Activated CD4-positive, alpha-beta T cell treated with anti-CD3 and anti-CD28 coated beads, Interleukin-2, amount 10 ng/mL, durations not matched to agents 7 days and 5 days (primary cell): ENCODE measurements around the gene CYP2W1. TPM values are rescaled to one million over a fixed set of nuclear protein-coding genes. Genes with fewer than 3 reads are reported as not detected.
"Not testable (repeated sequence)": the region's sequence is repeated elsewhere in the genome, so short reads cannot be mapped to it uniquely, and the experiment has no call there.

Experiments used
- CTCF ChIA-PET: fragments of 350-600 bp; sonication (Branson Sonifier 250); formaldehyde crosslinking; loops from one replicate; lab custom pipeline; 2021; ENCODE audit warnings: antibody characterized with exemption; lab: Charles Lee
- POLR2A ChIA-PET: fragments of 350-600 bp; sonication (Branson Sonifier 250); formaldehyde crosslinking; loops from one replicate; lab custom pipeline; 2021; ENCODE audit warnings: antibody characterized with exemption; lab: Charles Lee
- DNase-seq: peaks from one replicate; pipeline ENCODE4 v3.0.0-alpha.2; 2020
- H3K27ac Mint-ChIP-seq: one replicate; pipeline ENCODE4 v1.8.0; 2021; ENCODE audit warnings: mild to moderate bottlenecking, moderate library complexity, mixed read lengths
- H3K27me3 Mint-ChIP-seq: one replicate; pipeline ENCODE4 v1.8.0; 2021; ENCODE audit warnings: mixed read lengths
- H3K36me3 Mint-ChIP-seq: one replicate; pipeline ENCODE4 v1.8.0; 2021; ENCODE audit warnings: low read depth, mixed read lengths
- H3K4me1 Mint-ChIP-seq: one replicate; pipeline ENCODE4 v1.8.0; 2021; ENCODE audit warnings: mixed read lengths
- H3K4me3 Mint-ChIP-seq: one replicate; pipeline ENCODE4 v1.8.0; 2021; ENCODE audit warnings: mild to moderate bottlenecking, moderate library complexity, mixed read lengths
- H3K9me3 Mint-ChIP-seq: one replicate; pipeline ENCODE4 v1.8.0; 2021; ENCODE audit warnings: mixed read lengths
- total RNA-seq, 2 experiments: library from RNA; stranded (reverse); gene quantifications; one replicate each; pipeline ENCODE4 v1.2.3, GENCODE V29; 2021

Gene CYP2W1
- total RNA-seq, 2 experiments from 2014 or later: not detected

GRCh38 chr7:1002026-1002425 lies 19.0 kb downstream of the CYP2W1 start:
- CTCF ChIA-PET, DNase-seq, H3K4me1 Mint-ChIP-seq, H3K36me3 Mint-ChIP-seq, POLR2A ChIA-PET, H3K4me3 Mint-ChIP-seq, H3K27me3 Mint-ChIP-seq, H3K27ac Mint-ChIP-seq, H3K9me3 Mint-ChIP-seq: not testable (repeated sequence)

GRCh38 chr7:1002445-1002844 lies 19.5 kb downstream of the CYP2W1 start:
- POLR2A ChIA-PET, H3K27me3 Mint-ChIP-seq, H3K36me3 Mint-ChIP-seq, CTCF ChIA-PET, H3K4me3 Mint-ChIP-seq, H3K4me1 Mint-ChIP-seq, H3K9me3 Mint-ChIP-seq, DNase-seq, H3K27ac Mint-ChIP-seq: not testable (repeated sequence)

- DNase-seq: no peak
- H3K4me3 Mint-ChIP-seq: no peak overlapping the region
- CTCF ChIA-PET: interaction anchor here (0.9 to 2.0 kb wide), 3 partner anchors 11 to 62 kb away, joined by 3 to 6 read pairs (median 3); partner anchors contain the start of gene GPR146
- no peaks in the 10 kb centered on the region for H3K36me3 Mint-ChIP-seq
- no peaks in the 10 kb centered on the region for H3K27me3 Mint-ChIP-seq
- H3K9me3 Mint-ChIP-seq: peaks cover 1% of the 10 kb centered on the region
- H3K27ac Mint-ChIP-seq: no peak overlapping the region
- H3K4me1 Mint-ChIP-seq: no peaks in the 10 kb centered on the region
- POLR2A ChIA-PET: no interaction called here
Measured at GRCh38 chr7:1004018-1004852, 21.3 kb downstream of the CYP2W1 start.

- peaks cover 1% of the 10 kb centered on the region for H3K9me3 Mint-ChIP-seq
- H3K4me3 Mint-ChIP-seq: no peak overlapping the region
- CTCF ChIA-PET: interaction anchor here (0.6 to 2.0 kb wide), 3 partner anchors 12 to 70 kb away, joined by 3 to 7 read pairs (median 6); no protein-coding TSS in a partner anchor
- no peak overlapping the region for H3K27ac Mint-ChIP-seq
- POLR2A ChIA-PET: no interaction called here
- H3K36me3 Mint-ChIP-seq: peaks cover 3% of the 10 kb centered on the region
- H3K27me3 Mint-ChIP-seq: no peaks in the 10 kb centered on the region
- H3K4me1 Mint-ChIP-seq: no peaks in the 10 kb centered on the region
- no peak for DNase-seq
Measured at GRCh38 chr7:1005303-1005702, 22.3 kb downstream of the CYP2W1 start.

GRCh38 chr7:1007901-1008300 lies 24.9 kb downstream of the CYP2W1 start:
- peaks cover 9% of the 10 kb centered on the region for H3K4me1 Mint-ChIP-seq
- H3K27me3 Mint-ChIP-seq: no peaks in the 10 kb centered on the region
- no peak overlapping the region for H3K4me3 Mint-ChIP-seq
- POLR2A ChIA-PET: no interaction called here
- DNase-seq: no peak
- CTCF ChIA-PET: interaction anchor here (1.0 kb wide), 1 partner anchor 15 kb away, joined by 4 read pairs; no protein-coding TSS in a partner anchor
- no peak overlapping the region for H3K27ac Mint-ChIP-seq
- H3K36me3 Mint-ChIP-seq: peaks cover 5% of the 10 kb centered on the region
- peaks cover 1% of the 10 kb centered on the region for H3K9me3 Mint-ChIP-seq

- ChIA-PET POLR2A (no interaction called here), CTCF (interaction anchor here (1.0 kb wide), 1 partner anchor 16 kb away, joined by 4 read pairs; no protein-coding TSS in a partner anchor)
- Mint-ChIP-seq H3K4me3 (no peak overlapping the region), H3K27me3 (no peaks in the 10 kb centered on the region), H3K4me1 (peaks cover 11% of the 10 kb centered on the region), H3K9me3 (peaks cover 1% of the 10 kb centered on the region), H3K27ac (no peak overlapping the region), H3K36me3 (peaks cover 5% of the 10 kb centered on the region)
- no peak for DNase-seq
Measured at GRCh38 chr7:1008733-1009363, 25.9 kb downstream of the CYP2W1 start.

GRCh38 chr7:1009747-1010146 lies 26.8 kb downstream of the CYP2W1 start:
- H3K27me3 Mint-ChIP-seq: no peaks in the 10 kb centered on the region
- ChIA-PET POLR2A (no interaction called here), CTCF (no interaction called here)

GRCh38 chr7:1010226-1010625 lies 27.2 kb downstream of the CYP2W1 start:
- POLR2A ChIA-PET: no interaction called here
- no peak for DNase-seq
- no peaks in the 10 kb centered on the region for H3K27me3 Mint-ChIP-seq
- H3K36me3 Mint-ChIP-seq: peaks cover 5% of the 10 kb centered on the region
- H3K4me3 Mint-ChIP-seq: no peak overlapping the region
- CTCF ChIA-PET: no interaction called here
- H3K9me3 Mint-ChIP-seq: peaks cover 1% of the 10 kb centered on the region
- H3K27ac Mint-ChIP-seq: no peak overlapping the region
- H3K4me1 Mint-ChIP-seq: peaks cover 14% of the 10 kb centered on the region

More at GRCh38 chr7:1009747-1010146, 26.8 kb downstream of the CYP2W1 start:
- Mint-ChIP-seq H3K9me3 (peaks cover 1% of the 10 kb centered on the region), H3K36me3 (peaks cover 5% of the 10 kb centered on the region), H3K27ac (no peak overlapping the region), H3K4me1 (peaks cover 14% of the 10 kb centered on the region), H3K4me3 (no peak overlapping the region)
- no peak for DNase-seq

- ChIA-PET CTCF (interaction anchor here (1.3 kb wide), 1 partner anchor 54 kb away, joined by 4 read pairs; no protein-coding TSS in a partner anchor), POLR2A (no interaction called here)
- H3K27me3 Mint-ChIP-seq: no peaks in the 10 kb centered on the region
- H3K4me3 Mint-ChIP-seq: no peak overlapping the region
- peak overlapping the region; percentile 81 for H3K27ac Mint-ChIP-seq
- peaks cover 5% of the 10 kb centered on the region for H3K36me3 Mint-ChIP-seq
- peaks cover 1% of the 10 kb centered on the region for H3K9me3 Mint-ChIP-seq
- no peak for DNase-seq
- peaks cover 14% of the 10 kb centered on the region for H3K4me1 Mint-ChIP-seq
Measured at GRCh38 chr7:1011297-1012003, 28.5 kb downstream of the CYP2W1 start.

- peaks cover 1% of the 10 kb centered on the region for H3K9me3 Mint-ChIP-seq
- POLR2A ChIA-PET: interaction anchor here (0.6 kb wide), 1 partner anchor 10 kb away, joined by 3 read pairs; no protein-coding TSS in a partner anchor
Measured at GRCh38 chr7:1012004-1012715, 29.2 kb downstream of the CYP2W1 start.

GRCh38 chr7:1012716-1013095 lies 29.7 kb downstream of the CYP2W1 start:
- ChIA-PET POLR2A (no interaction called here), CTCF (interaction anchor here (1.1 to 1.3 kb wide), 2 partner anchors 9 to 53 kb away, joined by 3 to 4 read pairs; no protein-coding TSS in a partner anchor)
- no peak for DNase-seq
- peaks cover 1% of the 10 kb centered on the region for H3K9me3 Mint-ChIP-seq
- H3K27me3 Mint-ChIP-seq: no peaks in the 10 kb centered on the region
- no peak overlapping the region for H3K4me3 Mint-ChIP-seq
- H3K36me3 Mint-ChIP-seq: peaks cover 5% of the 10 kb centered on the region
- no peak overlapping the region for H3K27ac Mint-ChIP-seq
- peaks cover 14% of the 10 kb centered on the region for H3K4me1 Mint-ChIP-seq

More at GRCh38 chr7:1012004-1012715, 29.2 kb downstream of the CYP2W1 start:
- CTCF ChIA-PET: interaction anchor here (1.1 to 1.3 kb wide), 2 partner anchors 9 to 54 kb away, joined by 3 to 4 read pairs; no protein-coding TSS in a partner anchor
- Mint-ChIP-seq H3K4me3 (no peak overlapping the region), H3K4me1 (peaks cover 14% of the 10 kb centered on the region), H3K27ac (no peak overlapping the region), H3K27me3 (no peaks in the 10 kb centered on the region), H3K36me3 (peaks cover 5% of the 10 kb centered on the region)
- no peak for DNase-seq

- ChIA-PET CTCF (interaction anchor here (0.6 to 1.4 kb wide), 3 partner anchors 8 to 21 kb away, joined by 3 to 6 read pairs (median 4); no protein-coding TSS in a partner anchor), POLR2A (no interaction called here)
- no peak for DNase-seq
- no peaks in the 10 kb centered on the region for H3K27me3 Mint-ChIP-seq
- peaks cover 1% of the 10 kb centered on the region for H3K9me3 Mint-ChIP-seq
- H3K4me1 Mint-ChIP-seq: peaks cover 22% of the 10 kb centered on the region
- peaks cover 10% of the 10 kb centered on the region for H3K36me3 Mint-ChIP-seq
- no peak overlapping the region for H3K4me3 Mint-ChIP-seq
- H3K27ac Mint-ChIP-seq: no peak overlapping the region
Measured at GRCh38 chr7:1013581-1013980, 30.6 kb downstream of the CYP2W1 start.
